ENCODE measurements around the gene OXT. TPM values are rescaled to one million over a fixed set of nuclear protein-coding genes. Genes with fewer than 3 reads are reported as not detected.

OXT gene
- total and polyA plus RNA-seq, 4 donors = 0.75 to 41.6 (median 4.3) TPM

- TF ChIP-seq GABPA (IDR thresholded peaks at IDR 0.05 in 1 of 2, conservative IDR thresholded peaks at IDR 0.05 in 1 of 2) = no peak
- no peak for TF ChIP-seq YY1 (IDR thresholded peaks at IDR 0.05)
- no peak for TF ChIP-seq EGR1 (IDR thresholded peaks at IDR 0.05; ENCODE audit: low read depth in 2 of 2)
- no peak for TF ChIP-seq CTCF (IDR thresholded peaks at IDR 0.05; ENCODE audit: low read depth, low read length, missing input control)
- TF ChIP-seq SP1 (IDR thresholded peaks at IDR 0.05) = no peak
- no peak for TF ChIP-seq TAF1 (conservative IDR thresholded peaks at IDR 0.05)
- no peak for TF ChIP-seq MAX (IDR thresholded peaks at IDR 0.05)
- no peak for TF ChIP-seq JUND (IDR thresholded peaks at IDR 0.05)
- no peak for TF ChIP-seq FOXA1 (IDR thresholded peaks at IDR 0.05)
- no peak for TF ChIP-seq ZBTB33 (IDR thresholded peaks at IDR 0.05)
- TF ChIP-seq FOXA2 (IDR thresholded peaks at IDR 0.05) = no peak
- no peak for TF ChIP-seq HNF4A (conservative IDR thresholded peaks at IDR 0.05)
- TF ChIP-seq RAD21 (IDR thresholded peaks at IDR 0.05) = no peak
- no peak for TF ChIP-seq HNF4G (IDR thresholded peaks at IDR 0.05)
- no peak for TF ChIP-seq ATF3 (IDR thresholded peaks at IDR 0.05)
- no peak for TF ChIP-seq REST (IDR thresholded peaks at IDR 0.05)
- TF ChIP-seq RXRA (IDR thresholded peaks at IDR 0.05) = no peak
- TF ChIP-seq NR2F2 (IDR thresholded peaks at IDR 0.05) = no peak
- Histone ChIP-seq H3K27me3 (ENCODE audit: control insufficient read depth in 4 of 4, insufficient read depth in 4 of 4, low read length in 3 of 4) (no peaks in the 10 kb centered on the region), H3K9me3 (ENCODE audit: control insufficient read depth in 4 of 4, low read length in 3 of 4) (no peaks in the 10 kb centered on the region), H3K4me1 (ENCODE audit: control insufficient read depth in 4 of 4, insufficient read depth in 4 of 4, low read length in 3 of 4) (peaks cover 2 to 33% (median 20%) of the 10 kb centered on the region in 4 donors), H3K27ac (ENCODE audit: low read depth in 1 of 2, low read length in 2 of 2) (peak overlapping the region; percentile 89 to 93), H3K4me3 (ENCODE audit: low read depth in 1 of 3, low read length in 3 of 3) (peak overlapping the region; percentile 74 to 81 (median 80)), H3K9ac (ENCODE audit: low read depth in 1 of 2, low read length in 2 of 2) (peak overlapping the region; percentile 64 to 74), H3K36me3 (ENCODE audit: control insufficient read depth in 4 of 4, insufficient read depth in 3 of 4, low read depth in 1 of 4, low read length in 3 of 4) (peaks cover 9 to 27% (median 18%) of the 10 kb centered on the region in 4 donors)
- WGBS = 43% methylated on average over 39 of the region's 39 CpGs
- DNase-seq (ENCODE audit: low spot score) = no peak
These were observed 24.6 kb upstream of the OXT start for GRCh38 chr20:3046677-3047462.

Data from liver (tissue), 9 donors.